K562 (cell line): ENCODE results near the gene EHD2. TPM values are rescaled to one million over a fixed set of nuclear protein-coding genes. Genes with fewer than 3 reads are reported as not detected.
A peak's percentile ranks its signal among the peaks of the same experiment; 100 is the strongest.

Experiments used
- EP300 ChIP-seq: IDR thresholded peaks from 2 replicates; pipeline ENCODE4 v1.6.1; 2012; ENCODE audit warnings: low read length, improper control_type of control experiment
- HNRNPK ChIP-seq: fragments of 200-400 bp; formaldehyde crosslinking; IDR thresholded peaks from one replicate; pipeline ENCODE4 v1.6.1; 2018; ENCODE audit warnings: mild to moderate bottlenecking, low read depth, low read length; ENCODE audit not compliant: poor library complexity, severe bottlenecking
- HNRNPLL ChIP-seq: fragments of 200-400 bp; formaldehyde crosslinking; IDR thresholded peaks from 2 replicates; pipeline ENCODE4 v1.6.1; 2017; ENCODE audit warnings: low read length, low read depth, mild to moderate bottlenecking; ENCODE audit not compliant: poor library complexity, severe bottlenecking
- KAT2B ChIP-seq: IDR thresholded peaks from one replicate; pipeline ENCODE4 v1.6.1; 2012; ENCODE audit warnings: low read depth, mild to moderate bottlenecking, control low read depth, inconsistent platforms, low read length, moderate library complexity
- KLF16 ChIP-seq: IDR thresholded peaks from 2 replicates; pipeline ENCODE4 v1.6.1; 2016; ENCODE audit warnings: antibody characterized with exemption
- MTA1 ChIP-seq: fragments of 450-650 bp; IDR thresholded peaks from 2 replicates; pipeline ENCODE4 v1.6.1; 2017; ENCODE audit warnings: borderline replicate concordance
- MTF1 ChIP-seq: fragments of 250-450 bp; sonication (Bioruptor Pico); IDR thresholded peaks from 2 replicates; pipeline ENCODE4 v1.9.0; 2021; ENCODE audit warnings: moderate library complexity, mild to moderate bottlenecking, inconsistent platforms, borderline replicate concordance
- MXI1 ChIP-seq: IDR thresholded peaks from 2 replicates; pipeline ENCODE4 v1.6.1; 2011; ENCODE audit warnings: low read depth, mild to moderate bottlenecking, improper control_type of control experiment, low read length
- NCOA6 ChIP-seq: fragments of 450-650 bp; IDR thresholded peaks from 2 replicates; pipeline ENCODE4 v1.6.1; 2017; ENCODE audit warnings: mild to moderate bottlenecking
- PHF21A ChIP-seq: fragments of 450-650 bp; IDR thresholded peaks from 2 replicates; pipeline ENCODE4 v1.6.1; 2017; ENCODE audit warnings: low read depth, borderline replicate concordance
- PTBP1 ChIP-seq: fragments of 200-400 bp; formaldehyde crosslinking; IDR thresholded peaks from 2 replicates; pipeline ENCODE4 v1.6.1; 2017; ENCODE audit warnings: low read depth, low read length
- RAD21 ChIP-seq, 2 experiments: fragments of 250-450 bp in 1 of 2; fragments of 450-650 bp in 1 of 2; sonication (Bioruptor Pico) in 1 of 2; formaldehyde crosslinking in 1 of 2; IDR thresholded peaks in 1 of 2; conservative IDR thresholded peaks in 1 of 2; 2 replicates each; pipeline versions ENCODE4 v1.4.0 to v1.8.0; 2020 to 2022; ENCODE audit warnings: mild to moderate bottlenecking in 2 of 2, moderate library complexity in 1 of 2
- RFX7 ChIP-seq: fragments of 250-450 bp; sonication (Bioruptor Pico); IDR thresholded peaks from 2 replicates; pipeline ENCODE4 v1.5.1; 2021; ENCODE audit warnings: mild to moderate bottlenecking
- WHSC1 ChIP-seq: IDR thresholded peaks from one replicate; pipeline ENCODE4 v1.6.1; 2012; ENCODE audit warnings: low read length, control low read depth, inconsistent platforms
- ZBTB8A ChIP-seq: fragments of 450-650 bp; IDR thresholded peaks from 2 replicates; pipeline ENCODE4 v1.6.1; 2018; ENCODE audit warnings: mild to moderate bottlenecking, moderate library complexity; ENCODE audit not compliant: partially characterized antibody
- ZNF311 ChIP-seq: fragments of 250-450 bp; sonication (Bioruptor Pico); IDR thresholded peaks from 2 replicates; pipeline ENCODE4 v1.4.0; 2020; ENCODE audit warnings: mild to moderate bottlenecking, moderate library complexity
- ZNF551 ChIP-seq: fragments of 250-450 bp; sonication (Bioruptor Pico); IDR thresholded peaks from 2 replicates; pipeline ENCODE4 v1.5.0; 2021; ENCODE audit warnings: mild to moderate bottlenecking, moderate library complexity
- polyA plus RNA-seq, 8 experiments: library from polyadenylated mRNA; depleted of rRNA in 4 of 8; stranded (reverse) in 5 of 8; unstranded in 3 of 8; fragments of >200 nt; fragmentation: Nextera tagmentation in 2 of 8; fragmentation: Illumina TruSeq in 1 of 8; extraction: Ambion mirVana in 2 of 8; extraction: Trizol in 1 of 8; gene quantifications; 2 replicates each; pipeline versions ENCODE4 v1.2.1 to v1.2.3, GENCODE V29; 2011 to 2014; ENCODE audit warnings: inconsistent platforms in 1 of 8, missing spikeins in 1 of 8
- total RNA-seq, 7 experiments: library from RNA; depleted of rRNA in 6 of 7; stranded (reverse); fragments of >200 nt in 6 of 7; fragmentation: Illumina TruSeq in 2 of 7; extraction: Trizol in 2 of 7; gene quantifications; 2 replicates each; pipeline versions ENCODE4 v1.2.1 to v1.2.3, GENCODE V29; 2011 to 2021; ENCODE audit warnings: low replicate concordance in 1 of 7
- TF ChIP-seq, protein P1 (sequence below): fragments of 450-650 bp; formaldehyde crosslinking; IDR thresholded peaks from 2 replicates; pipeline ENCODE4 v1.4.0; 2020; ENCODE audit warnings: mild to moderate bottlenecking, moderate library complexity
- TF ChIP-seq, protein P2 (sequence below): fragments of 450-650 bp; conservative IDR thresholded peaks from 2 replicates; pipeline ENCODE4 v1.6.1; 2016; ENCODE audit warnings: missing genetic modification characterization, low read depth, mild to moderate bottlenecking, missing compliant biosample characterization, moderate library complexity
- TF ChIP-seq, protein P3 (sequence below): sonication (generic); formaldehyde crosslinking; IDR thresholded peaks from 2 replicates; pipeline ENCODE4 v1.8.0; 2023; ENCODE audit warnings: missing genetic modification reagents, mild to moderate bottlenecking, borderline replicate concordance

EHD2 gene
- total and polyA plus RNA-seq, 9 of the 15 experiments (the other 6 are each of a cell fraction or from before 2014, with no cell fraction given): 1.7 to 32.2 (median 3.0) TPM

DNA sequence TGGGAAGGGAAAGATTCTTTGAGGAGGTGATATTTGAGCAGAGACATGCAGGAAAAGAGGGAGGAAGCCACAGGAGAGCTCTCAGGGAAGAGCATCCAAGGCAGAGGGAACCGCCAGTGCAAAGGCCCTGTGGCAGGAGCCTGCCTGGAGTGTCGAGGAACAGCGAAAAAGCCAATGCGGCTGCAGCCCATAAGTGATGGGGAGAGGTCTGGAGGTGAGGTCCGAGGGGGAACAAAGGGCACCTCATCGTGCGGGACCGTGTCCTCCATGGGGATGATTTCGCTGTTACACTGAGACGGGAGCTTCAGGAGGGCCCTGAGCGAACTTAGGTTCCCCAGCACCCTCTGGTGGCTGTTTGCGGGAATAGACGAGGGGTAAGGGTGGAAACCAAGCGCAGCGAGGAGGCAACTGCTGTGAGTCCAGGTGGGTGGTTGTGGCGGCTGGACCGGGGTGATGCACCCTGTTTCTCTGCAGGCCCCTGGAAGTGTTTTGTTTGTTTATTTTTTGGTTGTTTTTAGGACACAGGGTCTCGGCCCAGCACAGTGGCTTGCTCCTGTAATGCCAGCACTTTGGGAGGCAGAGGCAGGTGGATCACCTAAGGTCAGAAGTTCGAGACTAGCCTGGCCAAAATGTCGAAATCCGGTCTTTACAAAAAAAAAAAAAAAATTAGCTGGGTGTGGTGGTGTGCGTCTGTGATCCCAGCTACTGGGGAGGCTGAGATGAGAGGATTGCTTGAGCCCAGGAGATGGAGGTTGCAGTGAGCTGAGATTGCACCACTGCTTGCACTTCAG is 5.9 kb upstream of the EHD2 start (continued):
- TF ChIP-seq, protein P1, sequence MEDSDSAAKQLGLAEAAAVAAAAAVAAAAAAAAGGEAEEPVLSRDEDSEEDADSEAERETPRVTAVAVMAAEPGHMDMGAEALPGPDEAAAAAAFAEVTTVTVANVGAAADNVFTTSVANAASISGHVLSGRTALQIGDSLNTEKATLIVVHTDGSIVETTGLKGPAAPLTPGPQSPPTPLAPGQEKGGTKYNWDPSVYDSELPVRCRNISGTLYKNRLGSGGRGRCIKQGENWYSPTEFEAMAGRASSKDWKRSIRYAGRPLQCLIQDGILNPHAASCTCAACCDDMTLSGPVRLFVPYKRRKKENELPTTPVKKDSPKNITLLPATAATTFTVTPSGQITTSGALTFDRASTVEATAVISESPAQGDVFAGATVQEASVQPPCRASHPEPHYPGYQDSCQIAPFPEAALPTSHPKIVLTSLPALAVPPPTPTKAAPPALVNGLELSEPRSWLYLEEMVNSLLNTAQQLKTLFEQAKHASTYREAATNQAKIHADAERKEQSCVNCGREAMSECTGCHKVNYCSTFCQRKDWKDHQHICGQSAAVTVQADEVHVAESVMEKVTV (CRISPR knock-in tag): peak; percentile 45; the same call in 1 of the 2 replicates
- TF ChIP-seq, protein P2, sequence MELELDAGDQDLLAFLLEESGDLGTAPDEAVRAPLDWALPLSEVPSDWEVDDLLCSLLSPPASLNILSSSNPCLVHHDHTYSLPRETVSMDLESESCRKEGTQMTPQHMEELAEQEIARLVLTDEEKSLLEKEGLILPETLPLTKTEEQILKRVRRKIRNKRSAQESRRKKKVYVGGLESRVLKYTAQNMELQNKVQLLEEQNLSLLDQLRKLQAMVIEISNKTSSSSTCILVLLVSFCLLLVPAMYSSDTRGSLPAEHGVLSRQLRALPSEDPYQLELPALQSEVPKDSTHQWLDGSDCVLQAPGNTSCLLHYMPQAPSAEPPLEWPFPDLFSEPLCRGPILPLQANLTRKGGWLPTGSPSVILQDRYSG (tag): no peak
- no peak for TF ChIP-seq PHF21A
- TF ChIP-seq KAT2B: no peak
- TF ChIP-seq ZNF551 (CRISPR knock-in tag): no peak
- TF ChIP-seq ZNF311: no peak
- TF ChIP-seq ZBTB8A: no peak
- 0 out of 2 replicates have a peak, but pooled peaks have one; percentile 81 for TF ChIP-seq PTBP1
- no peak for TF ChIP-seq HNRNPK
- TF ChIP-seq EP300: no peak
- TF ChIP-seq WHSC1: no peak
- no peak for TF ChIP-seq NCOA6
- TF ChIP-seq, protein P3, sequence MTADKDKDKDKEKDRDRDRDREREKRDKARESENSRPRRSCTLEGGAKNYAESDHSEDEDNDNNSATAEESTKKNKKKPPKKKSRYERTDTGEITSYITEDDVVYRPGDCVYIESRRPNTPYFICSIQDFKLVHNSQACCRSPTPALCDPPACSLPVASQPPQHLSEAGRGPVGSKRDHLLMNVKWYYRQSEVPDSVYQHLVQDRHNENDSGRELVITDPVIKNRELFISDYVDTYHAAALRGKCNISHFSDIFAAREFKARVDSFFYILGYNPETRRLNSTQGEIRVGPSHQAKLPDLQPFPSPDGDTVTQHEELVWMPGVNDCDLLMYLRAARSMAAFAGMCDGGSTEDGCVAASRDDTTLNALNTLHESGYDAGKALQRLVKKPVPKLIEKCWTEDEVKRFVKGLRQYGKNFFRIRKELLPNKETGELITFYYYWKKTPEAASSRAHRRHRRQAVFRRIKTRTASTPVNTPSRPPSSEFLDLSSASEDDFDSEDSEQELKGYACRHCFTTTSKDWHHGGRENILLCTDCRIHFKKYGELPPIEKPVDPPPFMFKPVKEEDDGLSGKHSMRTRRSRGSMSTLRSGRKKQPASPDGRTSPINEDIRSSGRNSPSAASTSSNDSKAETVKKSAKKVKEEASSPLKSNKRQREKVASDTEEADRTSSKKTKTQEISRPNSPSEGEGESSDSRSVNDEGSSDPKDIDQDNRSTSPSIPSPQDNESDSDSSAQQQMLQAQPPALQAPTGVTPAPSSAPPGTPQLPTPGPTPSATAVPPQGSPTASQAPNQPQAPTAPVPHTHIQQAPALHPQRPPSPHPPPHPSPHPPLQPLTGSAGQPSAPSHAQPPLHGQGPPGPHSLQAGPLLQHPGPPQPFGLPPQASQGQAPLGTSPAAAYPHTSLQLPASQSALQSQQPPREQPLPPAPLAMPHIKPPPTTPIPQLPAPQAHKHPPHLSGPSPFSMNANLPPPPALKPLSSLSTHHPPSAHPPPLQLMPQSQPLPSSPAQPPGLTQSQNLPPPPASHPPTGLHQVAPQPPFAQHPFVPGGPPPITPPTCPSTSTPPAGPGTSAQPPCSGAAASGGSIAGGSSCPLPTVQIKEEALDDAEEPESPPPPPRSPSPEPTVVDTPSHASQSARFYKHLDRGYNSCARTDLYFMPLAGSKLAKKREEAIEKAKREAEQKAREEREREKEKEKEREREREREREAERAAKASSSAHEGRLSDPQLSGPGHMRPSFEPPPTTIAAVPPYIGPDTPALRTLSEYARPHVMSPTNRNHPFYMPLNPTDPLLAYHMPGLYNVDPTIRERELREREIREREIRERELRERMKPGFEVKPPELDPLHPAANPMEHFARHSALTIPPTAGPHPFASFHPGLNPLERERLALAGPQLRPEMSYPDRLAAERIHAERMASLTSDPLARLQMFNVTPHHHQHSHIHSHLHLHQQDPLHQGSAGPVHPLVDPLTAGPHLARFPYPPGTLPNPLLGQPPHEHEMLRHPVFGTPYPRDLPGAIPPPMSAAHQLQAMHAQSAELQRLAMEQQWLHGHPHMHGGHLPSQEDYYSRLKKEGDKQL (CRISPR knock-in tag): no peak
- no peak for TF ChIP-seq MXI1
- peak; percentile 72 to 93 for TF ChIP-seq RAD21 (CRISPR knock-in tag; conservative IDR thresholded peaks at IDR 0.05 in 1 of 2, IDR thresholded peaks at IDR 0.05 in 1 of 2)
- TF ChIP-seq HNRNPLL: no peak
- TF ChIP-seq MTA1: no peak
- TF ChIP-seq KLF16: no peak
- no peak for TF ChIP-seq MTF1 (CRISPR knock-in tag)
- no peak for TF ChIP-seq RFX7 (CRISPR knock-in tag)
